Measurements from ENCODE around the gene ZNF503. TPM values are rescaled to one million over a fixed set of nuclear protein-coding genes. Genes with fewer than 3 reads are reported as not detected.
A peak's percentile ranks its signal among the peaks of the same experiment; 100 is the strongest.

ZNF503 gene
- total RNA-seq, 1 donor, result 29.8 TPM

DNA sequence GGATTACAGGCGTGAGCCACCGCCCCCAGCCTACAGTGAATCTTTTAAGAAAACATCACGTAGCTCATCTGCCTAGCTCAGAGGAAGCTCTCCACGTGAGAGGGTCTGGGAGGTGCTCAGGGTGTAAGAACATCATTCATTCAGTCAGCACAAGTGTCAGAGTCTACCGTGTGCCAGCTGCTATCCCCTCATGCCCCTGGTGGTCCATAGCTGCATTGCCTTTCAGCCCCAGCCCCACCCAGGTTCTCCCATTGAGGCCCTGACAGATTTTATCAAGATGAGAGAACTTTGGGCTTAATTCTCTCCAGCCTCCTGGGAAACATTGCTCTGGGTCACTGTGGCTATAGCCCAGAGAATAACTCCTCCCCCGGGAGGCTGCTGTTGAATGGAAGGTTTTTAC is 45.1 kb downstream of the ZNF503 start:
- H3K4me3 ChIP-seq (ENCODE audit: low read depth, low read length), result no peak overlapping the region
- TF ChIP-seq, protein P1, sequence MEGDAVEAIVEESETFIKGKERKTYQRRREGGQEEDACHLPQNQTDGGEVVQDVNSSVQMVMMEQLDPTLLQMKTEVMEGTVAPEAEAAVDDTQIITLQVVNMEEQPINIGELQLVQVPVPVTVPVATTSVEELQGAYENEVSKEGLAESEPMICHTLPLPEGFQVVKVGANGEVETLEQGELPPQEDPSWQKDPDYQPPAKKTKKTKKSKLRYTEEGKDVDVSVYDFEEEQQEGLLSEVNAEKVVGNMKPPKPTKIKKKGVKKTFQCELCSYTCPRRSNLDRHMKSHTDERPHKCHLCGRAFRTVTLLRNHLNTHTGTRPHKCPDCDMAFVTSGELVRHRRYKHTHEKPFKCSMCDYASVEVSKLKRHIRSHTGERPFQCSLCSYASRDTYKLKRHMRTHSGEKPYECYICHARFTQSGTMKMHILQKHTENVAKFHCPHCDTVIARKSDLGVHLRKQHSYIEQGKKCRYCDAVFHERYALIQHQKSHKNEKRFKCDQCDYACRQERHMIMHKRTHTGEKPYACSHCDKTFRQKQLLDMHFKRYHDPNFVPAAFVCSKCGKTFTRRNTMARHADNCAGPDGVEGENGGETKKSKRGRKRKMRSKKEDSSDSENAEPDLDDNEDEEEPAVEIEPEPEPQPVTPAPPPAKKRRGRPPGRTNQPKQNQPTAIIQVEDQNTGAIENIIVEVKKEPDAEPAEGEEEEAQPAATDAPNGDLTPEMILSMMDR (IDR thresholded peaks at IDR 0.05; ENCODE audit: insufficient read depth, low read length), result no peak
- DNase-seq (ENCODE audit: low read depth), result no peak

DNA sequence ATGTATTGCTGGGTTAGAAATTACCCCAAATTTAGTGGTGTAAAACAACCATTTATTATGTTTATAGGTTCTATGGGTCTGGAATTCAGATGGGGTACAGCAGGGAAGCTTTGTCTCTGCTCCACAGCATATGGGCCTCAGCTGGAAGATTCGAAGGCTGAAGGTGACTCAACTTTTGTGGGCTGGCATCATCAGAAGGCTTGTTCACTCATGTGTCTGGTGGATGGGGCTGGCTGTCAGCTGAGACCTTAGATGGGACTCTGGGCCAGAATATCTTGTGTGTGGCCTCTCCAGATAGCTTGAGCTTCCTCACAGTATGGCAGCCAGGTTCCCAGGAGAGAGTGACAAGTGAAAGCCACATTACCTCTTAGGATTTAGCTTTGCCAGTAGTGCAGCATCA is 45.9 kb downstream of the ZNF503 start:
- no peak for DNase-seq (ENCODE audit: low read depth)
- TF ChIP-seq, protein P1 (IDR thresholded peaks at IDR 0.05; ENCODE audit: insufficient read depth, low read length), result no peak
- no peak overlapping the region for H3K4me3 ChIP-seq (ENCODE audit: low read depth, low read length)

DNA sequence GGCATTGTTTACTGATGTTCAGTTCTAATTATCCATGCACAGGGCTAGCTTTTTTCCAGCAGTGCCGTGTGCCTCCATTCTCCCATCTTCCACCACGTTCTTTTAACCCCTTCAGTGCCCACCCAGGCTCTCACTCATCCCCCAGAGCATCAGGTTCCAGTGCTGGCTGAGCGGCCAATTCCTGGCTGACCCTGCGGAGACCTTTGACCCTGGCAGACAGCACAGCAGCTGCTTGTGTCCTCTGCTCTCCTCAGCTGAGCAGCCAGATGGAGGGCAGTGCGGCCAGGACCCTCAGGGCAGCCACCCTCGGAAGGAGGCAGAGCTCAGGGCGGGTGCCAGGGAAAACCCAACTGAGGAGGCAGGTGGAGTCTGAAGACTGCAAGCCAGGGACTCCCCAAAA is 48.4 kb downstream of the ZNF503 start:
- TF ChIP-seq, protein P1 (IDR thresholded peaks at IDR 0.05; ENCODE audit: insufficient read depth, low read length), result no peak
- DNase-seq (ENCODE audit: low read depth), result no peak
- H3K4me3 ChIP-seq (ENCODE audit: low read depth, low read length), result no peak overlapping the region

DNA sequence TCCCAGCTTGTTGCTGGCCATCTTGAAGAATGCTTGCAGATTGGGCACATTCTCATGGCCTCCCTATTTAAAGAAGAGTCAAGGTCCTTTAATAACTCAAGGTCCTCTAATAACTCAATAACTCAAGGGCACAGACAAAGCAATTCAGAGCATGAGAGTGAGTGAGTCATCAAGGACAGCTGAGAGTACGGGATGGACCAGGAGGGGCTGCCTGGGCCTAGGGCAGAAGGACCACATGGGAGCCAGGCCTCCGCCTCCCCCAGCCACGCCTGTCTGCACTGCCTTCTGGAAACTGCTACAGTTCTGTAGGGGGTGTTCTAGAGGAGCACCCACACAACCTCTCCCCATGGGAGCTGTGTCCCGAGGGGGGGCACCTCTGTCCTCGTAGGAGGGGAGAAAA is 48.9 kb downstream of the ZNF503 start:
- H3K4me3 ChIP-seq (ENCODE audit: low read depth, low read length), result no peak overlapping the region
- DNase-seq (ENCODE audit: low read depth), result no peak
- TF ChIP-seq, protein P1 (IDR thresholded peaks at IDR 0.05; ENCODE audit: insufficient read depth, low read length), result no peak

DNA sequence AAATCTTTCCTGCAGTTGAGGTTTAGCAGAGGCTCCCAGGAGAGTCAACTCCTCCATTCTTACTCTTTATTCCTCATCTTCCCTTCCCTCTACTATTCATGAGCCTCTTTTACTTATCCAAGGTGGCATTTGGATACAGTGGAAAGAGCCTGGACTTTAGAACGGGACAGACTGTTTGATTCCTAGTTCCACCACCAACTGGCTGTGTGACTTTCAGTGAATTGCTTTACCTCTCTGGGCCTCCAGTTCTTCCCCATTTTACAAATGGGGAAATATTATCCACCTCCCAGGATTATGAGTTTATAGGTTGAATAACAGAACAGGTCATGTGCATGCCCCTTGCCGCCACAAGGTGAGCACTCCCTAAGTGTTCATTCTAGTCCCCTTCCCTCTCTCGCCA is 49.9 kb downstream of the ZNF503 start:
- TF ChIP-seq, protein P1 (IDR thresholded peaks at IDR 0.05; ENCODE audit: insufficient read depth, low read length), result no peak
- H3K4me3 ChIP-seq (ENCODE audit: low read depth, low read length), result no peak overlapping the region
- DNase-seq (ENCODE audit: low read depth), result no peak

DNA sequence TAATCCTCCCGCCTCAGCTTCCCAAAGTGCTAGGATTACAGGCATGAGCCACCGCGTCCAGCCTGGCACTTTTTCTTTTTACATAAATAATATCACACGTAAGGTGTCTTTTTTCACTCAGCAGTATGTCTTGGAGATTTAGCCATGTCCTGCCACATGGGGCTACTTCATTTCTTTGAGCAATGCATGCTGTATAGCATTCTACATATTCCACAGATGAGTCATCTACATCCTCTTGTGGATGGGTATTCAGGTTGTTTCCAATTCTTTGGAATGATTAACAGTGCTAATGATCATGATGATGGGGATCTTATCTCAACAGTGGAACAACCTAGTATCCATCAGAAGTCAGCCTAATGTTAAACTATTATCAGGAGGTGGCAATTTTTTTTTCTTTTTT is 50.8 kb downstream of the ZNF503 start:
- TF ChIP-seq, protein P1 (IDR thresholded peaks at IDR 0.05; ENCODE audit: insufficient read depth, low read length), result no peak
- no peak overlapping the region for H3K4me3 ChIP-seq (ENCODE audit: low read depth, low read length)
- peak; percentile 52 for DNase-seq (ENCODE audit: low read depth)

Other genes with a start within 250 kb of the ZNF503 start
- 94.6 and 174 TPM in 2 replicates for gene VDAC2, start 191.0 kb downstream of the ZNF503 start, total RNA-seq (ENCODE audit: low replicate concordance)
- 7.0 and 16.3 TPM in 2 replicates for gene COMTD1, start 165.8 kb downstream of the ZNF503 start, total RNA-seq (ENCODE audit: low replicate concordance)
- gene LRMDA, start 29.9 kb upstream of the ZNF503 start, total RNA-seq (ENCODE audit: low replicate concordance), result 3.6 and 6.3 TPM in 2 replicates